Measurements from ENCODE around the gene SLC6A3. TPM values are rescaled to one million over a fixed set of nuclear protein-coding genes. Genes with fewer than 3 reads are reported as not detected.

The SLC6A3 gene
- total RNA-seq, 2 experiments from 2014 or later, result not detected

GRCh38 chr5:1416856-1417469 is 28.3 kb downstream of the SLC6A3 start:
- no TSS peak for BruUV-seq (replicated peaks)

GRCh38 chr5:1415626-1416360 is 29.4 kb downstream of the SLC6A3 start:
- Histone ChIP-seq H3K4me1 (ENCODE audit: insufficient read depth, low read length, poor library complexity, severe bottlenecking) (no peaks in the 10 kb centered on the region), H3K4me3 (ENCODE audit: low read depth, low read length, poor library complexity, severe bottlenecking) (no peak overlapping the region), H3K27ac (ENCODE audit: low read depth, low read length, poor library complexity, severe bottlenecking) (no peak overlapping the region), H2AFZ (ENCODE audit: low read length) (no peak overlapping the region), H3K9me2 (ENCODE audit: insufficient read depth, low read length) (no peaks in the 10 kb centered on the region), H4K20me1 (ENCODE audit: insufficient read depth, low read length) (no peaks in the 10 kb centered on the region), H3K79me2 (ENCODE audit: insufficient read depth, low read depth, low read length) (no peaks in the 10 kb centered on the region), H3K36me3 (ENCODE audit: insufficient read depth, low read length) (no peaks in the 10 kb centered on the region), H3K9me3 (ENCODE audit: low read length) (no peaks in the 10 kb centered on the region), H3K4me2 (ENCODE audit: low read length) (no peak overlapping the region)
- no TSS peak for BruUV-seq (replicated peaks)
- DNase-seq (ENCODE audit: low spot score), result no peak
- ChIA-PET CTCF (ENCODE audit: unreplicated experiment) (no interaction called here), POLR2A (no interaction called here)
- TF ChIP-seq CTCF (conservative IDR thresholded peaks at IDR 0.05; ENCODE audit: low read length) (no peak), EZH2phosphoT487 (IDR thresholded peaks at IDR 0.05; ENCODE audit: borderline replicate concordance, low read depth, low read length) (no peak)
- intact Hi-C loops (cut with micrococcal nuclease; ENCODE audit: unreplicated experiment), result no loop called here

More at GRCh38 chr5:1416856-1417469, 28.3 kb downstream of the SLC6A3 start:
- no peak for DNase-seq (ENCODE audit: low spot score)
- Histone ChIP-seq H2AFZ (ENCODE audit: low read length) (no peak overlapping the region), H3K4me2 (ENCODE audit: low read length) (no peak overlapping the region), H3K36me3 (ENCODE audit: insufficient read depth, low read length) (no peaks in the 10 kb centered on the region), H3K79me2 (ENCODE audit: insufficient read depth, low read depth, low read length) (no peaks in the 10 kb centered on the region), H3K27ac (ENCODE audit: low read depth, low read length, poor library complexity, severe bottlenecking) (no peak overlapping the region), H3K4me1 (ENCODE audit: insufficient read depth, low read length, poor library complexity, severe bottlenecking) (no peaks in the 10 kb centered on the region), H3K4me3 (ENCODE audit: low read depth, low read length, poor library complexity, severe bottlenecking) (no peak overlapping the region), H3K9me3 (ENCODE audit: low read length) (no peaks in the 10 kb centered on the region), H4K20me1 (ENCODE audit: insufficient read depth, low read length) (no peaks in the 10 kb centered on the region), H3K9me2 (ENCODE audit: insufficient read depth, low read length) (no peaks in the 10 kb centered on the region)
- CTCF ChIA-PET (ENCODE audit: unreplicated experiment), result no interaction called here
- no peak for TF ChIP-seq CTCF (conservative IDR thresholded peaks at IDR 0.05; ENCODE audit: low read length)
- intact Hi-C loops (cut with micrococcal nuclease; ENCODE audit: unreplicated experiment), result no loop called here
- POLR2A ChIA-PET, result no interaction called here

- Histone ChIP-seq H3K27ac (ENCODE audit: low read depth, low read length, poor library complexity, severe bottlenecking) (no peak overlapping the region), H3K4me2 (ENCODE audit: low read length) (no peak overlapping the region), H3K4me1 (ENCODE audit: insufficient read depth, low read length, poor library complexity, severe bottlenecking) (no peaks in the 10 kb centered on the region), H3K36me3 (ENCODE audit: insufficient read depth, low read length) (no peaks in the 10 kb centered on the region), H3K79me2 (ENCODE audit: insufficient read depth, low read depth, low read length) (no peaks in the 10 kb centered on the region), H2AFZ (ENCODE audit: low read length) (no peak overlapping the region), H3K4me3 (ENCODE audit: low read depth, low read length, poor library complexity, severe bottlenecking) (no peak overlapping the region), H4K20me1 (ENCODE audit: insufficient read depth, low read length) (no peaks in the 10 kb centered on the region), H3K9me3 (ENCODE audit: low read length) (no peaks in the 10 kb centered on the region), H3K9me2 (ENCODE audit: insufficient read depth, low read length) (no peaks in the 10 kb centered on the region)
- TF ChIP-seq CTCF (conservative IDR thresholded peaks at IDR 0.05; ENCODE audit: low read length) (no peak), EZH2phosphoT487 (IDR thresholded peaks at IDR 0.05; ENCODE audit: borderline replicate concordance, low read depth, low read length) (no peak)
- CTCF ChIA-PET (ENCODE audit: unreplicated experiment), result no interaction called here
- intact Hi-C loops (cut with micrococcal nuclease; ENCODE audit: unreplicated experiment), result no loop called here
- DNase-seq (ENCODE audit: low spot score), result no peak
- no TSS peak for BruUV-seq (replicated peaks)
- POLR2A ChIA-PET, result no interaction called here
These were observed 30.2 kb downstream of the SLC6A3 start for GRCh38 chr5:1415059-1415425.

All from OCI-LY7 (cell line).